ENCODE results near the gene CHID1. TPM values are rescaled to one million over a fixed set of nuclear protein-coding genes. Genes with fewer than 3 reads are reported as not detected.

The CHID1 gene
- total and polyA plus RNA-seq, 9 of the 15 experiments (the other 6 are each of a cell fraction or from before 2014, with no cell fraction given): 15.1 to 108 (median 39.8) TPM

DNA sequence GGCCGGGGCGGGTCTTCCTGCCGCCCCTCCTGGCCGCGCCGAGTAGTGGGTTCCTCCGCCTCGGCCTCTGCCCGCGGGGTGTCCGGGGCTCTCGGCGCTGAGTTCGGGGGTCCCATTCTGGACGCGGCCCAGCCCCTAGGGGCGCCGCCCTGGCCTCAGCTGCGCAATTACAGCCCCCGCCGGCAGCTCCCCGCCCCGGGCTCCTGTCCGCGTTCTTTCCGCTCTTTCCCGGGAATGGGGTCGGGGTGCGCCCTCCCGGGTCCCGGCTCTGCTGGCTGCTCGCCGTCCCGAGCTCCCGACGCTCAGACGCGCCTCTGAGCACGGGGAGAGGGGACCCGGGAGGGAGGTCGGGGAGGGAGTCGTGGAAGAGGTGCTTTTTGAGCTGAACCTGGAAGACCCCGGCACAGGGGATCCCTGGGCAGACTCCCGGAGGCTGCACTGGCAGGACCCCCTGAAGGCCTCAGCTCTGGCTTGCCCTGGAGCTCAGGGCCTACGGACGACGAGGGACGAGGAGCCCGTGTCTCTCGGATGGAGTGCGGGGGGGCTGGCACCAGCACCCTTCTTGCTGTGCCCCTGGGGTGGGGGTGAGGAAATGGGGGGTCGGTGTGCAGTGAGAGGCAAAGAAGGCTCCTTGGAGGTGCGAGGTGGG lies 67.4 kb downstream of the CHID1 start:
- BruUV-seq (replicated peaks): no TSS peak
- ChIA-PET CTCF (ENCODE audit: low intra/inter-chr PET ratio) (no interaction called here), POLR2A (interaction anchor here (0.7 to 5.2 kb wide), 12 partner anchors 8 to 167 kb away, joined by 3 to 36 read pairs (median 4); partner anchors contain the start of gene PNPLA2)
- no peak for FAIRE-seq
- Histone ChIP-seq H3K9ac (ENCODE audit: insufficient read depth in 1 of 2, low read depth in 2 of 2, low read length in 2 of 2) (peak overlapping the region; percentile 91 to 93), H3K27ac (ENCODE audit: extremely low read depth, low read depth, low read length) (peak overlapping the region; percentile 98), H3K9me1 (ENCODE audit: control insufficient read depth, insufficient read depth, low read length) (peaks cover 4% of the 10 kb centered on the region), H3K36me3 (ENCODE audit: control insufficient read depth, insufficient read depth, low read length) (peaks cover 32% of the 10 kb centered on the region; the same call in 2 of the 3 replicates), H3K27me3 (ENCODE audit: control insufficient read depth in 2 of 2, insufficient read depth in 2 of 2, low read length in 2 of 2) (no peaks in the 10 kb centered on the region), H3K79me2 (ENCODE audit: control insufficient read depth, insufficient read depth, low read length) (peaks cover 53% of the 10 kb centered on the region), H4K20me1 (replicated peaks; ENCODE audit: control insufficient read depth, insufficient read depth, low read length) (no peaks in the 10 kb centered on the region; the same call in 1 of the 2 replicates), H3K4me3 (peak overlapping the region; percentile 98), H2AFZ (ENCODE audit: low read depth, low read length) (peak overlapping the region; percentile 97), H3K4me2 (ENCODE audit: insufficient read depth, low read length) (peak overlapping the region; percentile 80), H3K9me3 (replicated peaks; ENCODE audit: control insufficient read depth, insufficient read depth, low read depth, low read length) (no peaks in the 10 kb centered on the region), H3K4me1 (replicated peaks in 1 of 2; ENCODE audit: control insufficient read depth in 2 of 2, insufficient read depth in 2 of 2, low read length in 2 of 2) (peaks cover 31 to 83% of the 10 kb centered on the region in 2 experiments)
- peak; percentile 2 for ATAC-seq
- under 1% methylated on average over 36 of the region's 53 CpGs for WGBS (ENCODE audit: insufficient coverage, low coverage, missing lambda C conversion rate)
- in situ Hi-C loops (cut with MboI) (no loop called here), intact Hi-C loops (cut with micrococcal nuclease) (loop anchor here (2.0 to 10.0 kb wide), 2 partner anchors 34 to 72 kb away; partner anchors contain the start of genes CHID1 and RPLP2)
- DNase-seq (ENCODE audit: extremely low read depth in 1 of 4, low spot score in 3 of 4): peak in 2 of 4 experiments; percentile 57 to 59
- TF ChIP-seq TFAP4 (CRISPR knock-in tag; IDR thresholded peaks at IDR 0.05; ENCODE audit: borderline replicate concordance): peak; percentile 17; the same call in 1 of the 2 replicates
- no peak for TF ChIP-seq ZNF263 (CRISPR knock-in tag; IDR thresholded peaks at IDR 0.05; ENCODE audit: borderline replicate concordance)
- TF ChIP-seq CTCF (IDR thresholded peaks at IDR 0.05 in 2 of 3, conservative IDR thresholded peaks at IDR 0.05 in 1 of 3; ENCODE audit: insufficient read depth in 2 of 3, low read depth in 1 of 3, low read length in 3 of 3): peak in 2 of 3 experiments; percentile 12 to 14; a peak in 2 of 6 replicates
- TF ChIP-seq ZBTB11 (CRISPR knock-in tag; IDR thresholded peaks at IDR 0.05): 0 out of 6 replicates have a peak, but pooled peaks of 1 of the 3 experiments have one; percentile 25
- peak; percentile 9 for TF ChIP-seq HMGN3 (IDR thresholded peaks at IDR 0.05; ENCODE audit: borderline replicate concordance, extremely low read depth, insufficient read length, low read depth, low read length)
- TF ChIP-seq, protein P1, sequence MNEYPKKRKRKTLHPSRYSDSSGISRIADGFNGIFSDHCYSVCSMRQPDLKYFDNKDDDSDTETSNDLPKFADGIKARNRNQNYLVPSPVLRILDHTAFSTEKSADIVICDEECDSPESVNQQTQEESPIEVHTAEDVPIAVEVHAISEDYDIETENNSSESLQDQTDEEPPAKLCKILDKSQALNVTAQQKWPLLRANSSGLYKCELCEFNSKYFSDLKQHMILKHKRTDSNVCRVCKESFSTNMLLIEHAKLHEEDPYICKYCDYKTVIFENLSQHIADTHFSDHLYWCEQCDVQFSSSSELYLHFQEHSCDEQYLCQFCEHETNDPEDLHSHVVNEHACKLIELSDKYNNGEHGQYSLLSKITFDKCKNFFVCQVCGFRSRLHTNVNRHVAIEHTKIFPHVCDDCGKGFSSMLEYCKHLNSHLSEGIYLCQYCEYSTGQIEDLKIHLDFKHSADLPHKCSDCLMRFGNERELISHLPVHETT (CRISPR knock-in tag; conservative IDR thresholded peaks at IDR 0.05 in 1 of 2, IDR thresholded peaks at IDR 0.05 in 1 of 2): no peak
- no peak for TF ChIP-seq KLF10 (CRISPR knock-in tag; IDR thresholded peaks at IDR 0.05)
- TF ChIP-seq, protein P2, sequence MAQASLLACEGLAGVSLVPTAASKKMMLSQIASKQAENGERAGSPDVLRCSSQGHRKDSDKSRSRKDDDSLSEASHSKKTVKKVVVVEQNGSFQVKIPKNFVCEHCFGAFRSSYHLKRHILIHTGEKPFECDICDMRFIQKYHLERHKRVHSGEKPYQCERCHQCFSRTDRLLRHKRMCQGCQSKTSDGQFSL (CRISPR knock-in tag; IDR thresholded peaks at IDR 0.05): 0 out of 2 replicates have a peak, but pooled peaks have one; percentile 4
- TF ChIP-seq, protein P2 (tag; IDR thresholded peaks at IDR 0.05): no peak
